ENCODE results near the gene KCNJ13. TPM values are rescaled to one million over a fixed set of nuclear protein-coding genes. Genes with fewer than 3 reads are reported as not detected.

The KCNJ13 gene
- total RNA-seq, 4 donors from 2014 or later = not detected

- ATAC-seq = no peak
Observed at GRCh38 chr2:232741294-232741693, 35.1 kb downstream of the KCNJ13 start.

GRCh38 chr2:232731470-232731869 lies 44.9 kb downstream of the KCNJ13 start:
- Histone ChIP-seq H3K4me3 (no peak overlapping the region), H3K27ac (no peak overlapping the region), H3K9me3 (no peaks in the 10 kb centered on the region), H3K36me3 (peaks cover 0 to 21% of the 10 kb centered on the region in 2 donors), H3K4me1 (no peaks in the 10 kb centered on the region), H3K27me3 (no peaks in the 10 kb centered on the region)
- ATAC-seq = no peak
- intact Hi-C loops (cut with DNase I; ENCODE audit: low total_unique reads) = no loop called here
- TF ChIP-seq CTCF (IDR thresholded peaks at IDR 0.05 in 4 of 5, conservative IDR thresholded peaks at IDR 0.05 in 1 of 5) = no peak
- no peak for TF ChIP-seq POLR2A (IDR thresholded peaks at IDR 0.05)
- in situ Hi-C loops (cut with MboI; ENCODE audit: low sequenced_read_pairs in 4 of 4) = no loop called here
- DNase-seq = no peak

More at GRCh38 chr2:232741294-232741693, 35.1 kb downstream of the KCNJ13 start:
- in situ Hi-C loops (cut with MboI; ENCODE audit: low sequenced_read_pairs in 4 of 4) (no loop called here), intact Hi-C loops (cut with DNase I; ENCODE audit: low total_unique reads) (no loop called here)
- H3K36me3 ChIP-seq = peaks cover 0 to 14% of the 10 kb centered on the region in 2 donors
- H3K9me3 ChIP-seq = no peaks in the 10 kb centered on the region
- H3K4me1 ChIP-seq = peaks cover 0 to 4% of the 10 kb centered on the region in 2 donors
- TF ChIP-seq POLR2A (IDR thresholded peaks at IDR 0.05) (no peak), CTCF (IDR thresholded peaks at IDR 0.05 in 4 of 5, conservative IDR thresholded peaks at IDR 0.05 in 1 of 5) (no peak)
- no peak overlapping the region for H3K4me3 ChIP-seq
- no peaks in the 10 kb centered on the region for H3K27me3 ChIP-seq
- DNase-seq = no peak
- H3K27ac ChIP-seq = no peak overlapping the region

GRCh38 chr2:232728785-232729184 lies 47.6 kb downstream of the KCNJ13 start:
- peaks cover 0 to 21% of the 10 kb centered on the region in 2 donors for H3K36me3 ChIP-seq
- DNase-seq (no peak), ATAC-seq (no peak)
- no peak for TF ChIP-seq POLR2A (IDR thresholded peaks at IDR 0.05)
- TF ChIP-seq CTCF (IDR thresholded peaks at IDR 0.05 in 4 of 5, conservative IDR thresholded peaks at IDR 0.05 in 1 of 5) = no peak
- no peaks in the 10 kb centered on the region for H3K27me3 ChIP-seq
- H3K9me3 ChIP-seq = no peaks in the 10 kb centered on the region
- H3K4me1 ChIP-seq = no peaks in the 10 kb centered on the region
- no peak overlapping the region for H3K27ac ChIP-seq
- H3K4me3 ChIP-seq = no peak overlapping the region
- intact Hi-C loops (cut with DNase I; ENCODE audit: low total_unique reads) = no loop called here
- in situ Hi-C loops (cut with MboI; ENCODE audit: low sequenced_read_pairs in 4 of 4) = no loop called here

GRCh38 chr2:232723027-232723426 lies 53.3 kb downstream of the KCNJ13 start:
- H3K36me3 ChIP-seq = peaks cover 0 to 15% of the 10 kb centered on the region in 2 donors
- in situ Hi-C loops (cut with MboI; ENCODE audit: low sequenced_read_pairs in 4 of 4) = no loop called here
- peaks cover 8 to 14% of the 10 kb centered on the region in 2 donors for H3K4me1 ChIP-seq
- H3K27ac ChIP-seq = no peak overlapping the region
- H3K9me3 ChIP-seq = no peaks in the 10 kb centered on the region
- no peak overlapping the region for H3K4me3 ChIP-seq
- TF ChIP-seq POLR2A (IDR thresholded peaks at IDR 0.05) (no peak), CTCF (IDR thresholded peaks at IDR 0.05 in 4 of 5, conservative IDR thresholded peaks at IDR 0.05 in 1 of 5) (no peak)
- intact Hi-C loops (cut with DNase I; ENCODE audit: low total_unique reads) = no loop called here
- no peak for ATAC-seq
- no peaks in the 10 kb centered on the region for H3K27me3 ChIP-seq
- DNase-seq = no peak

- intact Hi-C loops (cut with DNase I; ENCODE audit: low total_unique reads) (no loop called here), in situ Hi-C loops (cut with MboI; ENCODE audit: low sequenced_read_pairs in 4 of 4) (no loop called here)
- DNase-seq (no peak), ATAC-seq (no peak)
- no peak for TF ChIP-seq POLR2A (IDR thresholded peaks at IDR 0.05)
- TF ChIP-seq CTCF (IDR thresholded peaks at IDR 0.05 in 4 of 5, conservative IDR thresholded peaks at IDR 0.05 in 1 of 5) = no peak
- Histone ChIP-seq H3K27me3 (no peaks in the 10 kb centered on the region), H3K4me3 (no peak overlapping the region), H3K36me3 (peaks cover 0 to 15% of the 10 kb centered on the region in 2 donors), H3K27ac (no peak overlapping the region), H3K9me3 (no peaks in the 10 kb centered on the region), H3K4me1 (peaks cover 8 to 21% of the 10 kb centered on the region in 2 donors)
Observed at GRCh38 chr2:232721882-232722281, 54.5 kb downstream of the KCNJ13 start.

Measured in gastrocnemius medialis (tissue), 4 donors.